CD4-positive, alpha-beta T cell treated with Interleukin-2 at 100 ng/mL for 4 hours (primary cell): ENCODE results near the gene AMACR.
A peak's percentile ranks its signal among the peaks of the same experiment; 100 is the strongest.
"Not testable (repeated sequence)": the region's sequence is repeated elsewhere in the genome, so short reads cannot be mapped to it uniquely, and the experiment has no call there.

ENCODE experiments used
- DNase-seq: peaks from one replicate; pipeline ENCODE4 v3.0.0-alpha.2; 2020; ENCODE audit warnings: low spot score

AMACR gene

DNA sequence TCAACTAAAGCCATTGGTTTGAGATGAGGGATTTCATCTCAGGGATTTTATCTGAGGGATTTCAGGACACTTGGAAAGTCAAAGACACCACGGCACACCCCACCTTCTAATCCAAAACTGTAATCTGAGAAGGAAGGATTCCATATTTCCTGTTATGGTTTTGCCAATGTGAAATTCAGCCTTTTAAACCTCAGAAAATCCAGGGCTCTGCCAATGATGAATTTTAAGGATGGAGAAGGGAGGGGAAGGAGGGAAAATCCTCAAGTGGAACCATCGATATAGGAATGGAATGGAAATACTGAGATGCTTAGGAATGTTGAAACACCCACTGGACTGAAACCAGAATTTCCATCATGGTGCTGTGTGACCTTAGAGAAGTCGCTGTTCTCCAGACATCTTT lies 29.9 kb upstream of the AMACR start:
- no peak for DNase-seq

GRCh38 chr5:34035756-34036155 lies 27.9 kb upstream of the AMACR start:
- no peak for DNase-seq

DNA sequence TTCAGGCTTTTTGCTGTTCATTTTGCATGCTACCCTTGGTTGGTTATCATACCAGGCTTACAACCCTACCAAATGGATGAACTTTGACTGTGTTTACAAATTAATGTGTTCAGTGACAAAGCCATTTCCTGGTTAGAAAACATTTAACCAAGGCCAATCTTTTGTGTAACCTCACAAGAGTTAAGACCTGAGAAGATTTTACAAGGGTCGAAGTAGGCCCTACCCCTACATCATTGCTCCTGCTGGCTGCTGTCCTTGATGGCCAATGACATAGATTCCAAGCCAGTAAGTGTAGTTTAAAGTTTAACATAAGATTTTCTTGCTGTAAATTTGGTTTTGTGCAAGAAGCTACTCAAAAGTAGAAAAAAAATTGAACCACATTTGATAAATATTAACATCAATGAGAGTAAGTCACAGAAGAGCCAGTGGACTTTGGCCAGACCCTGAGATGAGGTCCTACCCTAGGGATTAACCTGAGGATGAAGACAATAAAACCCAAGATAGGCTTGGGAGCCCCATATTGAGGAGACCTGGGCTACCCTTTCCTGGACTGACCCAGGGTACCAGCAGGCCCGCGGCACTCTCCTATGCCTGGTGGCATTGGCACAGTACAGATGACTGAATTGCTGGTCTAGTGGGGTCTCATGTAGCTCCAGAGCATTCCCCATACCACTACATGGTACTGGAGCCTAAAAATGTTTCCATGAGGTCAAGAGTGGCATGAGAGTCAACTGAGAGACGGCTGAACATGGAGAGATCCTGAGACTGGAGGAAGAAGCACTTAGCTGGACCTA lies 26.9 kb upstream of the AMACR start:
- no peak for DNase-seq

GRCh38 chr5:34031966-34032365 lies 24.1 kb upstream of the AMACR start:
- no peak for DNase-seq

GRCh38 chr5:34031117-34031516 lies 23.3 kb upstream of the AMACR start:
- DNase-seq = no peak

DNA sequence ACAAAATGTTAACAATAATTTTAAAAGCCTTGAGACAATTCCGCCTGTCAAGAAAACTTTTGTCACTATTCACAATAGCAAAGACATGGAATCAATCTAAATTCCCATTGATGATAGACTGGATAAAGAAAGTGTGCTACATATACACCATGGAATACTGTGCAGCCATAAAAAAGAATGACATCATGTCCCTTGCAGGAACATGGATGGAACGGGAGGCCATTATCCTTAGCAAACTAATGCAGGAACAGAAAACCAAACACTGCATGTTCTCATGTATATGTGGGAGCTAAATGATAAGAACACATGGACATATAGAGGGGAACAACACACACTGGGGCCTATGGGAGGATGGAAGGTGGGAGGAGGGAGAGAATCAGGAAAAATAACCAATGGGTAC lies 22.7 kb upstream of the AMACR start:
- DNase-seq = not testable (repeated sequence)

- DNase-seq = no peak
Observed at GRCh38 chr5:34030048-34030447, 22.2 kb upstream of the AMACR start.

- no peak for DNase-seq
Observed at GRCh38 chr5:34028349-34028748, 20.5 kb upstream of the AMACR start.

DNA sequence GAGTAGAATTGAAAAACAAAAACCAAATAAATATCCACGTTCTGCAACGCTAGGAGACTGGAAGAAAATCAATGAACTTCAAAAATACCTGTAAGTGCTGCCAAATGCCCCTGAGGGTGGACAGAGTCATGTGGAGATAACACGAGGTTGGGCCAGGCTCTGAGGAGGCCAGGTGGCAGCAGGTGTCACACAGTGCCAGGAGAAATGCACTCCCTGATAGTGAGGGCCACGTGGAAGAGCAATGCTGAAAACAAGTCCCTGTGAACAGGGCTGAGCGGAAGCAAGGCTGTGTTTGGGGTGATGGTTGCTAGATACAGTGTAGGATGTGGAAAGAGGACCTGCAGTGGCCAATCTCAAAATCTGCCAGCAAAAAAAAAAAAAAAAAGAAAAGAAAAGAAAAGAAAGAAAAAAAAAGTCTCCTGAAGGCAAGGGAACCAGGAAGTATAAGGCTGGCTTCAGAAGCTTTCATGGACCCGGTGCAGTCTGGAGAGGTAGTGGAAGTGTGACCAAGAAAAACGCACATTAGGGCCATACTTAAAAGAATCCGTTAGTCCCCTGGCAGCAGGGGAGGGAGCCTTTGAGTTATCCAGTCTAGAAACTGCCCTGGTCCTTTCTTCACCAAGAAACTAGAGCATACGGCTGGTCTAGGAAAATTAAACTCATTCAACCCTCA lies 18.4 kb upstream of the AMACR start:
- no peak for DNase-seq

DNA sequence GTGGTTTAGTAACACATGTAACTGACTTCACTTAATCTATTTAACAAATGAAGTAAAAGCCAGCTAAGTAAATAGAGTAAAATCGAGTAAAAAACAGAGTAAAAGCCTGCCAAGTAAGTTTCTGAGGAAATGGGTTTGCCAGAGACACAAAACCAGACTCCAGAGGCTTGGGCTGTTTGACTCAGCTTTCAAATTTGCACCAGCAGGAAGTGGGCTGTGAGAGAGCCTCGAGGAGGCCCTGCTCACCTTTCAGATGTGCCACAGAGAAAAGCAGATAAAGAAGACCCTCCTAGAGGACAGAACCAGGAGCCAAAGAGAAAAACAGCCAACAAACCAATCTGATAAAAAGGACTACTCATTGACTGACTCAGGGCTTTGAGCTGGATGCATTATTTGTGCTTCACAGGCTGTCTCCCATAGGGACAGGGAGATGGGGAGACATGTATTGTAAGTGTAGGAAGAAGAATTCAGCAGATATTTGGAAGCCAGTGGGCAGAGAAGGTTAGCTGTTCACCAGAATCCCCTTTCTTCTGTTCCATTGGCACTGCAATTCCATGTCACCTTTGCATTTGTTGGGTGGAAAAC lies 14.4 kb upstream of the AMACR start:
- DNase-seq = peak; percentile 16

- DNase-seq = no peak
Observed at GRCh38 chr5:34021334-34021733, 13.5 kb upstream of the AMACR start.

DNA sequence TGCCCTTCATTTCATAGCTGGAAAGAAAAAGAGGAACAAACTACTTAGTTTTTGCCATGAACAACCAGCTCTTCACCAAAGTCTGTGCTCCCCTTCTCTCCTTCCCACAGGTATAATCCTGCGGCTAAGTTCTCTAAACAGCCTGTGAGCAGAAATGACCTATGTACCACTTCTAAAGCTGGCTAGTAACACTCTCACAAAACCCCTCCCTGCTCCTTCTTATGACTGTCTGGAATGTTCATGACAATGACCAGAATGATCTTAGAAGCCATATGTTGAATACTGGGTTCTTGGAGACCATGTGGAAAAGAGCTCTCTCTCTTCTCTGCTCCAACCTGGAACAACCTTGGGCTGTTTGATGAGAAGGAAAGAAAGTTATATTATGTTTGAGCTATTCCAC lies 12.9 kb upstream of the AMACR start:
- no peak for DNase-seq

DNA sequence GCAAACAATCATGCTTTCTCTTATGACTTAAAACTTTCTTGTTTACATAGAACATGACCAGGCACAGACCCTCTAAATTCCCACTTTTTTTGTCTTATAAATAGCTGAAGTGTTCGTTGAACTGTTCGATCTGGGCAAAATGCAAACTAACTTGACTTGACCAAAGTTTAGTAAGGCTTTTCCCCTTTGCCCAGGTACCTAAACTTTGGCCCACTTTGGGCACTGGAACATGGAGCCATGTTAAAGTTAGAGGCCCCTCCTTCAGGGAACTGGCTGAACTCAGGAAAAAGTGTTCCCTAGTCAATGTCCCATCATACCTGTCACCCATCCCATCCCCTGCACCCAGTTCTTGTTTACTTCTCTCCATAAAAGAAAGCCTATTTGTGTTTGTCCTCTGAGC lies 9.4 kb upstream of the AMACR start:
- DNase-seq = no peak

GRCh38 chr5:34016750-34017149 lies 8.9 kb upstream of the AMACR start:
- DNase-seq = no peak

- no peak for DNase-seq
Observed at GRCh38 chr5:34016222-34016621, 8.4 kb upstream of the AMACR start.

- DNase-seq = no peak
Observed at GRCh38 chr5:34015120-34015822, 7.4 kb upstream of the AMACR start.

DNA sequence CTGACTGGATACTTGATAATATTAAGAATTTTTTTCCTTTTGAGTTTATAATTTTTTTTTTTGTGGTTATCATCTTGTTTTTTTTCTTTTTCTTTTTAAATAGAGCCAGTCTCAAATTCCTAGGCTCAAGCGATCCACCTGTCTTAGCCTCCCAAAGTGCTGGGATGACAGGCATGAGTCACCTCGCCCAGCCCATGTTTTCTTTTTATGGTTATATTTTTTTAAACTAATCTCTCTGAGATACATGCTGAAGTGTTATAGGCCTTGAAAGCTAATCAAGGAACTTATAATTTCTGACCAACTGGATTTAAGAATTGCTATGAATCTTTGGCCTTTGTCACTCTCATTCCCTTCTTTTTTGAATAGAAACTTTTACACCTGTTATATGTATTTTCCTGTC lies 6.8 kb upstream of the AMACR start:
- no peak for DNase-seq

- no peak for DNase-seq
Observed at GRCh38 chr5:34013547-34013946, 5.7 kb upstream of the AMACR start.

DNA sequence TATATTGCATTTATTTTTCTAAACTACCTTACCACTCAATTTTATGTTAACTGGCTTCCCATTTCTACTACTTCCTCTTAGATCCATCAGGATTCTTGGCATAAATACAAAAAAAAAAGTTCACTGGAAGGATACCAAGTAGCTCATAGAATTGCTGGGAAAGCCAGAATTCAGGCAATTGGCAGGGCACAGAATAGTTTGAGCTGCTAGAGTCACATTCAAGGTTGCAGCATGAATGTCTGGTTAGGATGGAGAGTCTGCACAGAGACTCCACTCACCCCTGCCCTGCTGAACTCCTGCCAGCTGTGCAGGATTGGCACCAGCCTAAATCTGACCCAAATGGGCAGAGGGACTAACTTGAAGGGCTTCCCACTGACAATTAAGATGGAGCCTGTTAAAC lies 4.9 kb upstream of the AMACR start:
- DNase-seq = no peak

DNA sequence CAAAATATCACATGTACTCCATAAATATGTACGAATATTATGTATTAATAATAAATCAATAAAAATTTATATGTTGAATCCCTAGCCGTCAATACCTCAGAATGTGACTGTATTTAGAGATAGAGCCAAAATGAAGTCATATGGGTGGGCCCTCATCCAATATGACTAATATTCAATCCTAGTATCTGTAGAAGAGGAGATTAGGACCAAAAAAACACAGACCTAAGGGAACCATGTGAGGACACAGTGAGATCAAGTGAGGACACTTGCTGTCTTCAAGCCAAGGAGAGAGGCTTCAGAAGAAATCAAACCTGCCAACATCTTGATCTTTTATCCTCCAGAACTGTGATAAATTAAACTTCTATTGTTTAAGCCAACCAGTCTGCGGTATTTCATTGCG lies 3.7 kb upstream of the AMACR start:
- no peak for DNase-seq

DNA sequence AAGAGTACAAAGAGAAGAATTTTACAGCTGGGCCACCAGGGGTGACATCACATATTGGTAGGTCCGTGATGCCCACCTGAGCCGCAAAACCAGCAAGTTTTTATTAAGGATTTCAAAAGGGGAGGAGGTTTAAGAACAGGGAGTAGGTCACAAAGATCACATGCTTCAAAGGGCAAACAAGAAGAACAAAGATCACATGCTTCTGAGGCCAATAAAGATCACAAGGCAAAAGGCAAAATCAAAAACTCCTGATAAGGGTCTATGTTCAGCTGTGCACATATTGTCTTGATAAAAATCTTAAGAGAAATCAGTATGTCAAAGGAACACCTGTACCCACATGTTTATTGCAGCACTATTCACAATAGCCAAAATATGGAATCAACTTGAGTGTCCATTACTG lies 2.3 kb upstream of the AMACR start:
- DNase-seq = not testable (repeated sequence)

DNA sequence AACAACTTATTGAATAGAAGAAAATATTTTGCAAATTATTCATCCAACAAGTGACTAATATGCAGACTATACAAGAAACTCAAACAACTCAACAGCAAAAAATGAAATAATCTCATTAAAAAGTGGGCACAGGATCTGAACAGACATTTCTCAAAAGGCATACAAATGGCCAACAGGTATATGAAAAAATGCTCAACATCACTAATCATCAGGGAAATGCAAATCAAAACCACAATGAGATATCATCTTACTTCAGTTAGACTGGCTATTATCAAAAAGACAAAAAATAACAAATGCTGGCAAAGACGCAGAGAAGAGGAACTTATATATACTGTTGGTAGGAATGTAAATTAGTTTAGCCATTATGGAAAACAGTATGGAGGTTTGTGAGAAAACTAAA lies 1.8 kb upstream of the AMACR start:
- DNase-seq = no peak

- peak; percentile 6 for DNase-seq
Observed at GRCh38 chr5:34008802-34009201, 952 bp upstream of the AMACR start.
